ENCODE measurements around the gene ADCY3.
A peak's percentile ranks its signal among the peaks of the same experiment; 100 is the strongest.

DNA sequence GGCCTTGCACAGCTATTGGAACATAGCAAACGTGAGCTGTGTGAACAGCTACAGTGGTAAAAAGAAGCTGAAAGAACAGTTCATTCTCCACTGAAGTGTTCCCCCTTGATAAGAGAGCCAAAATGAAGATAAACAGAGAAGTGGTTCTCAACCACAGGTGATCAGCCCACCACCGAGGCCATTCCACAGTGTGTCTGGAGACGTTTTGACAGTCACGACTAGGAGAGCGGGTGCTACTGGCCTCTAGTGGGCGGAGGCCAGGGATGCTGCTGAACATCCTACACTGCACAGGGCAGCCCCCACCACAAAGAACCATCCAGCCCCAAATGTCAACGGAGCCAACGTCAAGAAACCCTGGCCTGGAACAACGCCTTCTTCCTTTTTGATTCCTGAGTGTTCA, 38.4 kb downstream of the ADCY3 start:
- peak in 2 of 3 experiments; percentile 37 to 56; a peak in 4 of 6 replicates for TF ChIP-seq CTCF (IDR thresholded peaks at IDR 0.05 in 2 of 3, conservative IDR thresholded peaks at IDR 0.05 in 1 of 3; ENCODE audit: borderline replicate concordance in 1 of 3, insufficient read depth in 1 of 3, low read depth in 2 of 3, low read length in 2 of 3)
- no peak for TF ChIP-seq YY1 (IDR thresholded peaks at IDR 0.05; ENCODE audit: extremely low read depth, insufficient replicate concordance, low read depth, low read length)

Measured in HCT116 (cell line).